Karpas-422 (cell line): Measurements from ENCODE around the gene NREP. TPM values are rescaled to one million over a fixed set of nuclear protein-coding genes. Genes with fewer than 3 reads are reported as not detected.

Experiments used
- DNase-seq: peaks from one replicate; pipeline ENCODE4 v3.0.0-alpha.2; 2015
- H2AFZ ChIP-seq: fragments of 200-600 bp; sonication (generic); 2 replicates; pipeline ENCODE4 v1.6.1; 2014; ENCODE audit warnings: antibody characterized with exemption, low read length, mixed read lengths
- H3K27ac ChIP-seq: fragments of 200-600 bp; sonication (generic); 2 replicates; pipeline ENCODE4 v1.5.1; 2014; ENCODE audit warnings: mild to moderate bottlenecking, low read length, moderate library complexity
- H3K27me3 ChIP-seq: fragments of 200-600 bp; sonication (generic); 2 replicates; pipeline ENCODE4 v1.6.1; 2014; ENCODE audit warnings: low read length, mixed read lengths
- H3K36me3 ChIP-seq: fragments of 200-600 bp; sonication (generic); 2 replicates; pipeline ENCODE4 v1.6.1; 2014; ENCODE audit warnings: low read length, mixed read lengths; ENCODE audit not compliant: insufficient read depth
- H3K4me1 ChIP-seq: fragments of 200-600 bp; sonication (generic); 2 replicates; pipeline ENCODE4 v1.6.1; 2014; ENCODE audit warnings: mild to moderate bottlenecking, low read length, mixed read lengths
- H3K4me2 ChIP-seq: fragments of 200-600 bp; sonication (generic); 2 replicates; pipeline ENCODE4 v1.6.1; 2014; ENCODE audit warnings: low read length, low read depth, mild to moderate bottlenecking; ENCODE audit not compliant: poor library complexity, severe bottlenecking
- H3K4me3 ChIP-seq: fragments of 200-600 bp; sonication (generic); 2 replicates; pipeline ENCODE4 v1.5.1; 2014; ENCODE audit warnings: mild to moderate bottlenecking, antibody characterized with exemption, low read length, mixed read lengths
- H3K79me2 ChIP-seq: fragments of 200-600 bp; sonication (generic); 2 replicates; pipeline ENCODE4 v1.6.1; 2014; ENCODE audit warnings: mild to moderate bottlenecking, low read length, mixed read lengths
- H3K9ac ChIP-seq: fragments of 200-600 bp; sonication (generic); 2 replicates; pipeline ENCODE4 v1.6.0; 2014; ENCODE audit warnings: low read length
- H3K9me2 ChIP-seq: fragments of 200-600 bp; sonication (generic), shearing (Covaris generic); replicated peaks from 2 replicates; pipeline ENCODE4 v1.6.0; 2014; ENCODE audit warnings: mild to moderate bottlenecking, low read length, moderate library complexity; ENCODE audit not compliant: insufficient read depth
- H3K9me3 ChIP-seq: fragments of 300-700, 200-600 bp; sonication (generic); 2 replicates; pipeline ENCODE4 v1.6.1; 2014; ENCODE audit warnings: low read length, mixed read lengths
- H4K20me1 ChIP-seq: fragments of 200-600 bp; sonication (generic); 2 replicates; pipeline ENCODE4 v1.6.1; 2014; ENCODE audit warnings: mild to moderate bottlenecking, antibody characterized with exemption, low read length, low read depth; ENCODE audit not compliant: insufficient read depth
- total RNA-seq: library from RNA; depleted of rRNA; stranded (reverse); fragments of >200 nt; shearing (Covaris generic); gene quantifications from 2 replicates; pipeline ENCODE4 v1.2.3, GENCODE V29; 2014; ENCODE audit warnings: low replicate concordance

Gene NREP
- total RNA-seq, 1 experiment from 2014 or later, result 5.8 TPM

DNA sequence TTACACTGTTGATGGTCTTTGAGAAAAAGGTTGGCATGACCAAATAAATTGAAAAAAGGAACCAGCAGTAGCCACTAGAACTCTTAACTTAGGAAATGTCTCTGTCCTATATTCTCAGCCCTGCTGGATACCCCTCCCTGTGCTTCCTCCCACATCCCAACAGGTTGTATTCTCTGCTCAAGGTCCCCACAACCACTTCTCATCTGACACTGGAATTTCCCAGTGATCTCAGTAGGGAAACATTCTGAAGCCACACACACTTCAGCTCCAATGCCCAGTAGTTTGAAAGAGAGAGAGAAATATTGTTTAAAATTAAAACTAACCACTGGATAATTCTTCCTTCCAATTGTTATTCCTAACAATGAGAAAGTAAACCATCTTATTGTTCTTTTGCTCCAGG lies 30.0 kb upstream of the NREP start:
- no peak overlapping the region for H3K4me3 ChIP-seq
- no peaks in the 10 kb centered on the region for H4K20me1 ChIP-seq
- no peaks in the 10 kb centered on the region for H3K27me3 ChIP-seq
- no peaks in the 10 kb centered on the region for H3K79me2 ChIP-seq
- H3K9me3 ChIP-seq, result no peaks in the 10 kb centered on the region
- no peak overlapping the region for H3K9ac ChIP-seq
- H3K4me1 ChIP-seq, result no peaks in the 10 kb centered on the region
- no peak for DNase-seq
- no peak overlapping the region for H3K27ac ChIP-seq
- no peaks in the 10 kb centered on the region for H3K36me3 ChIP-seq
- H2AFZ ChIP-seq, result no peak overlapping the region
- no peak overlapping the region for H3K4me2 ChIP-seq
- no peaks in the 10 kb centered on the region for H3K9me2 ChIP-seq

DNA sequence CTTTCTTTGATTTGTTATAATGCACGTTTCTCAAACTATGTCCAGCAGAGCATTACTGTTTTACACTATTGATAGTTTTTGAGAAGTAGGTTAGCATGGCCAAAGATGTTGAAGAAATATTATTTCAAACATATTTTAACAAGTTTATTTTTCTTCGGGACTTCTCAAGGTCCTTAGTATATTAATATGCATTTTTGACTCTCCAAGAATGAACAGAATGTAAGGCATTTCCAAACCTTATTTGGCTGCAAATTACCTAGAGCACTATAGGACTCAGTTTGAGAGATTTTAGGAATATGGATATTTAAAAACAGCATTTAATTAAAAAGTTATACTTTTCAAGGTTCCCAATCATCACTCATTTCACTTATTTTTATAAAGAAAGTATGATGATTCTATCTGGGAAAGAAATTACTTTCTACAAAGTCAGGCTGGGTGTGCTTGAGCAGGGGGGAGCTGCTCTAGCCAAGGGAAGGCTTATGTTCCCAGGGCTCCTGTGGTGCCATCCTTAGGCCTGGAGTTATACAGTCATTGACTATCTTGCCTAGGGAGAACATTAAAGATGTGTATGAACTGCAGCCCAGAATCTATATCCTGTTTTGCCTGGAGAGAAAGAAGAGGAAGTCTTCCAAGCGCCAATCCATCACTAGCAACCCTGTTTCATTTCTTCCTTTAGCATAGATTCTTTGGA lies 27.6 kb upstream of the NREP start:
- no peak overlapping the region for H2AFZ ChIP-seq
- H3K4me1 ChIP-seq, result no peaks in the 10 kb centered on the region
- no peaks in the 10 kb centered on the region for H3K36me3 ChIP-seq
- no peak overlapping the region for H3K4me2 ChIP-seq
- DNase-seq, result no peak
- no peak overlapping the region for H3K4me3 ChIP-seq
- no peaks in the 10 kb centered on the region for H3K27me3 ChIP-seq
- no peaks in the 10 kb centered on the region for H3K9me3 ChIP-seq
- no peak overlapping the region for H3K27ac ChIP-seq
- no peak overlapping the region for H3K9ac ChIP-seq
- H4K20me1 ChIP-seq, result no peaks in the 10 kb centered on the region
- no peaks in the 10 kb centered on the region for H3K9me2 ChIP-seq
- H3K79me2 ChIP-seq, result no peaks in the 10 kb centered on the region

DNA sequence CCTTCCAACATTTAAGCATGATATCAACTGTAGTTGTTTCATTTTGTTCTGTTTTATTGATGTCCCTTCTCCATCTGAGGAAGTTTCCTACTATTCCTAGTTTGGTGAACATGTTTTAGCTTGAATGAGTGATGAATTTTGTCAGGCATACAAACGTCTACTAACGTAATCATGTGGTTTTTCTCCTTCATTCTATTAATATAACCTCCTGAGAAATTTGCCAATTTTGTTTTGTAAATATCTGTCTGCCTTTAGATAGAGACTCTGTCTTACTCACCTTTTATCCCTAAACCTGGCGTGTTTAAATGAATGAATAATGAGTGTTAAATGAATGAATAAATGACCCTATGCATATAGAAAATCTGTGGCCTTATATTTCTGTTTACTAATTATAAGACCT lies 26.5 kb upstream of the NREP start:
- Histone ChIP-seq H3K36me3 (no peaks in the 10 kb centered on the region), H3K4me2 (no peak overlapping the region), H3K9me2 (no peaks in the 10 kb centered on the region), H3K27me3 (no peaks in the 10 kb centered on the region), H3K4me1 (no peaks in the 10 kb centered on the region), H3K27ac (no peak overlapping the region), H3K4me3 (no peak overlapping the region), H3K79me2 (no peaks in the 10 kb centered on the region), H2AFZ (no peak overlapping the region), H3K9me3 (no peaks in the 10 kb centered on the region), H3K9ac (no peak overlapping the region), H4K20me1 (no peaks in the 10 kb centered on the region)
- no peak for DNase-seq

GRCh38 chr5:111782216-111782615 lies 25.2 kb upstream of the NREP start:
- Histone ChIP-seq H3K4me1 (no peaks in the 10 kb centered on the region), H3K9ac (no peak overlapping the region), H3K9me2 (no peaks in the 10 kb centered on the region), H3K27me3 (no peaks in the 10 kb centered on the region), H3K36me3 (no peaks in the 10 kb centered on the region), H4K20me1 (no peaks in the 10 kb centered on the region), H3K4me3 (no peak overlapping the region), H3K27ac (no peak overlapping the region), H3K9me3 (no peaks in the 10 kb centered on the region), H3K4me2 (no peak overlapping the region), H2AFZ (no peak overlapping the region), H3K79me2 (no peaks in the 10 kb centered on the region)
- no peak for DNase-seq

DNA sequence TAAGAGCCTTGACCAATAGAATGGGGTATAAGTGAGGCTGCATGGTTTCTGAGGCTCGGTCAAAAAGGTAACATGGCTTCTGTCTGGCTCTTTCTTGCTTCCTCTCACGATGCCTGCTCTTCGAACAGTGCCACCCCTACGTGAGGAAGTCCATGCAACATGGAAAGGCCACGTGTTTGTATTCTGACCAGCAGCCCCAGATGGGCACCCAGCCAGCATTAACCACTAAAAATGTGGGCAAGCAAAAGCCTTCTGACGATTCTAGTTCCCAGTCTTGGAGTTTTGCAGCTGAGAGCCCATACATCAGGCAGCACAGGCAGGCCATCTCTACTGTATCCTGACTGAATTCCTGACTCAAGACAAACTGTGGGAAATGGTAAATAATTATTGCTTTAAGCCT lies 24.2 kb upstream of the NREP start:
- Histone ChIP-seq H3K9ac (no peak overlapping the region), H4K20me1 (no peaks in the 10 kb centered on the region), H2AFZ (no peak overlapping the region), H3K4me1 (no peaks in the 10 kb centered on the region), H3K4me2 (no peak overlapping the region), H3K79me2 (no peaks in the 10 kb centered on the region), H3K27ac (no peak overlapping the region), H3K9me2 (no peaks in the 10 kb centered on the region), H3K9me3 (no peaks in the 10 kb centered on the region), H3K36me3 (no peaks in the 10 kb centered on the region), H3K27me3 (no peaks in the 10 kb centered on the region), H3K4me3 (no peak overlapping the region)
- no peak for DNase-seq

DNA sequence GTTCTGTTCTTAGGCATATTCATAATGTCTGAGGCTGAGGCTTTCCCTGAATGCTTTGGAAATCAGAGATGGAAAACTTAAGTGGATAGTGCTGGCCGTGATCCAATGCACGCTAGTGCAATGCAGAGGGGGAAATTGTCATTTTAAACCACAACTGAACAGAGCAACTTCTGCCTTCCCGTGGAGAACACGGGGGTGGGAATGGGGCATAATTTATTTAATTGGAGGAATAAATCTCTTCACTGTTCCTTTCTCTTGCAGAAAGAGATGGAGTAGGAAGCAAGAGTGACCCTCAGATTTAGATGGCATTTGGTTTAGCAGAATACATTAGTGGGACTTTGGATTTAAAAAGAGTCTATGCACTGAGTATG lies 22.9 kb upstream of the NREP start:
- no peak for DNase-seq
- H3K27me3 ChIP-seq, result no peaks in the 10 kb centered on the region
- no peak overlapping the region for H3K27ac ChIP-seq
- H2AFZ ChIP-seq, result no peak overlapping the region
- no peak overlapping the region for H3K4me3 ChIP-seq
- H3K79me2 ChIP-seq, result no peaks in the 10 kb centered on the region
- no peaks in the 10 kb centered on the region for H3K36me3 ChIP-seq
- H4K20me1 ChIP-seq, result no peaks in the 10 kb centered on the region
- H3K9ac ChIP-seq, result no peak overlapping the region
- no peak overlapping the region for H3K4me2 ChIP-seq
- no peaks in the 10 kb centered on the region for H3K9me3 ChIP-seq
- H3K9me2 ChIP-seq, result no peaks in the 10 kb centered on the region
- no peaks in the 10 kb centered on the region for H3K4me1 ChIP-seq

DNA sequence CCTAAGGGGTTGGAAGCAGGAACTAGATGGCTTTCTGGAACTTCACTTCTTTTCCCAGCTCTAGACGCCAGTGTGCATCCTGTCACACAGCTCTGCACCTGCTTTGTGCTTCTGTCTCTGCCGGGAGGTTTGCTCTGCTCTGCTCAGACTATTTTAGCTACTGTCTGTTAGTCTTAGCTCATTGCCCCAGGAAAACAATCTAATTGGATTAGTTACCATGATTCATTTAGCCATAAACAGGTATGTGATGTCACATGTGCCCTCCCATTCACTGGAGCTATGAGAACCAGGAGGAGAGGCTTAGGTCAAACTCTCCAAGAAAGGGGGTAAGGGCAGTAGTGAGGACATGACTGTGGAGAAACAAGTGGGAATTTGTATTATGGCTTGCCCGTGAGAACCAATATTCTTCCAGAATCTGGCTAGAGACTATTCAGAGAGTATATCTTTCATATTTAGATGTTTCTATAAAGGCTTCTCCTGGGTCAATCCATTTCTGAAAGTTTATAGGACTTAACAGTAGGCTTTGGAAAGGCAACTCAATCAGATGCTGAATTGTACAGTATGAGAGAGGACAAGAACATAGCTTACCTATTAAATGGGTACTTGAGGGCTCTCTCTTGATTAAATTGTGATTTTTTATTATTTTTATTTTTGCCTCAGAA lies 22.4 kb upstream of the NREP start:
- H3K27ac ChIP-seq, result no peak overlapping the region
- no peaks in the 10 kb centered on the region for H3K9me3 ChIP-seq
- no peaks in the 10 kb centered on the region for H4K20me1 ChIP-seq
- no peak overlapping the region for H3K9ac ChIP-seq
- H3K36me3 ChIP-seq, result no peaks in the 10 kb centered on the region
- no peaks in the 10 kb centered on the region for H3K9me2 ChIP-seq
- no peaks in the 10 kb centered on the region for H3K4me1 ChIP-seq
- no peak overlapping the region for H2AFZ ChIP-seq
- DNase-seq, result no peak
- H3K4me2 ChIP-seq, result no peak overlapping the region
- no peaks in the 10 kb centered on the region for H3K27me3 ChIP-seq
- H3K79me2 ChIP-seq, result no peaks in the 10 kb centered on the region
- no peak overlapping the region for H3K4me3 ChIP-seq

DNA sequence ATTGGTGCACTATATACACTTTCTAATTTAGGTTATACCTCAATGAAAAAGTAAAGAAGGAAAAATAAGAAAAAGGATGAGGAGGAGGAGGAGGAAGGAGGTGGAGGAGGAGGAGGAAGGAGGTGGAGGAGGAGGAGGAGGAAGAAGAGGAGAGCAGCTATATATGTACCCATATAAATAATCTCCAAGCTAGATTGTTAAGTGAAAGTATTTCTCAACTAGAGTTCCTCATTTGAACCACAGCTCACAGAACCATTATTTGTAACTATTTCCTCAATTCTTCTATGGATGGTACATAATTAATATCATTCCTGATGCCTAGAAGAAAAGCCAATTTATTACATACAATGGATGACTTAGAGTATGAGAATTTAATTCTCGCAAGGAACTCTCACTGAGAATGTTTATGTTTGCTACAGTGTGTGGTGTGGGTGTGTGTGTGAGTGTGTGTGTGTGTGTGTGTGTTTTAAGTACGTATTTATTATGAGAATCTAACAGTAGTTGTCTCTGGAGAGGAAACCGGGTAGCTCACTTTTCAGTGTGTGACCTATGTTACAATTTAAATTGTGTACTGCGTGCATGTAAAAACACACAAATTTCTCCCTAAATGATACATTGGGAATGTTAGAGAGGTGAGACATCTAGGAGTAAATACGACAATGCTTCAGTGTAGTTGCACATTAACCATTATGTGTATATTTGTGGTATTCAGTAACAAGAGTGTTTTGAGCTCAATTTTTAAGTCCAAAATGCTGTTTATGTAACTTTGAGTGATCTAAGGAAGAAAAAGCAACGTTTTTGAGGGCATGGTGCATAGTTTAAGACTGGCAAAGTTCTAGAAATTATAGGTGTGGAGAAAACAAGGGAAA lies 20.2 kb upstream of the NREP start:
- no peaks in the 10 kb centered on the region for H3K36me3 ChIP-seq
- H3K9me3 ChIP-seq, result no peaks in the 10 kb centered on the region
- no peaks in the 10 kb centered on the region for H3K9me2 ChIP-seq
- H4K20me1 ChIP-seq, result no peaks in the 10 kb centered on the region
- no peak overlapping the region for H2AFZ ChIP-seq
- H3K27me3 ChIP-seq, result no peaks in the 10 kb centered on the region
- no peak overlapping the region for H3K4me3 ChIP-seq
- H3K4me2 ChIP-seq, result no peak overlapping the region
- H3K79me2 ChIP-seq, result no peaks in the 10 kb centered on the region
- DNase-seq, result no peak
- H3K9ac ChIP-seq, result no peak overlapping the region
- no peak overlapping the region for H3K27ac ChIP-seq
- H3K4me1 ChIP-seq, result no peaks in the 10 kb centered on the region
